AG10803 (cell line): Measurements from ENCODE around the gene QARS1.
A peak's percentile ranks its signal among the peaks of the same experiment; 100 is the strongest.

Experiments used
- DNase-seq: peaks from one replicate; pipeline ENCODE4 v3.0.0; 2010; ENCODE audit warnings: low read depth
- H3K4me3 ChIP-seq: 2 replicates; pipeline ENCODE4 v1.5.1; 2011; ENCODE audit warnings: mild to moderate bottlenecking, low read length, control low read depth
- CTCF ChIP-seq: conservative IDR thresholded peaks from 2 replicates; pipeline ENCODE4 v1.5.1; 2011; ENCODE audit warnings: mild to moderate bottlenecking, low read length, control low read depth, inconsistent platforms

Gene QARS1

GRCh38 chr3:49134471-49135265 is 30.1 kb upstream of the QARS1 start:
- TF ChIP-seq CTCF = no peak
- no peak overlapping the region for H3K4me3 ChIP-seq
- DNase-seq = no peak

- TF ChIP-seq CTCF = no peak
- H3K4me3 ChIP-seq = peak overlapping the region; percentile 97
- peak; percentile 91 for DNase-seq
Observed at GRCh38 chr3:49133226-49133951, 28.8 kb upstream of the QARS1 start.

GRCh38 chr3:49132437-49133225 is 28.1 kb upstream of the QARS1 start, which contains the start of gene LAMB2:
LAMB2 (minus strand) TSS chr3:49133050; CDS start chr3:49132867, 183 bp downstream.
- peak within 1 kb of the TSS; percentile 97 for H3K4me3 ChIP-seq
- 0 out of 2 replicates have a peak, but pooled peaks have one; percentile 25 for TF ChIP-seq CTCF
- DNase-seq = peak; percentile 85

- H3K4me3 ChIP-seq = peak overlapping the region; percentile 97
- TF ChIP-seq CTCF = no peak
- DNase-seq = no peak
Observed at GRCh38 chr3:49132073-49132436, 27.5 kb upstream of the QARS1 start.

- TF ChIP-seq CTCF = no peak
- no peak for DNase-seq
- peak overlapping the region; percentile 97 for H3K4me3 ChIP-seq
Observed at GRCh38 chr3:49131576-49131975, 27.0 kb upstream of the QARS1 start.

GRCh38 chr3:49131040-49131439 is 26.5 kb upstream of the QARS1 start:
- H3K4me3 ChIP-seq = peak overlapping the region; percentile 97
- no peak for TF ChIP-seq CTCF
- DNase-seq = no peak
